Mesendoderm (in vitro differentiated cells): ENCODE results near the gene OR52K1.
"Not testable (repeated sequence)": the region's sequence is repeated elsewhere in the genome, so short reads cannot be mapped to it uniquely, and the experiment has no call there.

Source experiments
- DNase-seq: peaks from one replicate; pipeline ENCODE4 v3.0.0; 2013
- H2AK5ac ChIP-seq: 2 replicates; pipeline ENCODE4 v1.6.1; 2013; ENCODE audit warnings: low read length, inconsistent platforms
- H2BK120ac ChIP-seq: 2 replicates; pipeline ENCODE4 v1.6.1; 2013; ENCODE audit warnings: low read depth, mild to moderate bottlenecking, low read length, moderate library complexity, mixed read lengths
- H2BK15ac ChIP-seq: replicated peaks from 2 replicates; pipeline ENCODE4 v1.6.1; 2013; ENCODE audit warnings: low read depth, mild to moderate bottlenecking, moderate library complexity
- H2BK5ac ChIP-seq: 2 replicates; pipeline ENCODE4 v1.6.1; 2013; ENCODE audit warnings: low read length, inconsistent platforms
- H3K18ac ChIP-seq: 2 replicates; pipeline ENCODE4 v1.6.1; 2013; ENCODE audit warnings: mild to moderate bottlenecking, low read length, mixed read lengths
- H3K23ac ChIP-seq: one replicate; pipeline ENCODE4 v1.6.1; 2013; ENCODE audit warnings: low read length
- H3K27ac ChIP-seq: 2 replicates; pipeline ENCODE4 v1.5.1; 2013; ENCODE audit warnings: low read depth, mild to moderate bottlenecking, inconsistent platforms, low read length, moderate library complexity
- H3K27me3 ChIP-seq: 2 replicates; pipeline ENCODE4 v1.6.1; 2013; ENCODE audit warnings: low read length, control low read depth, mild to moderate bottlenecking, inconsistent platforms; ENCODE audit not compliant: insufficient read depth, poor library complexity
- H3K36me3 ChIP-seq: 2 replicates; pipeline ENCODE4 v1.6.1; 2013; ENCODE audit warnings: low read length, inconsistent platforms; ENCODE audit not compliant: control insufficient read depth, insufficient read depth
- H3K4ac ChIP-seq: one replicate; pipeline ENCODE4 v1.6.1; 2013; ENCODE audit warnings: low read depth, mild to moderate bottlenecking, low read length, moderate library complexity
- H3K4me1 ChIP-seq: 2 replicates; pipeline ENCODE4 v1.6.1; 2013; ENCODE audit warnings: low read depth, low read length, inconsistent platforms; ENCODE audit not compliant: control insufficient read depth
- H3K4me2 ChIP-seq: 2 replicates; pipeline ENCODE4 v1.6.1; 2013; ENCODE audit warnings: low read length
- H3K4me3 ChIP-seq: 2 replicates; pipeline ENCODE4 v1.5.1; 2013; ENCODE audit warnings: mild to moderate bottlenecking, low read length
- H3K56ac ChIP-seq: one replicate; pipeline ENCODE4 v1.6.1; 2013; ENCODE audit warnings: low read length
- H3K79me1 ChIP-seq: 2 replicates; pipeline ENCODE4 v1.6.1; 2013; ENCODE audit warnings: low read length, inconsistent platforms
- H3K79me2 ChIP-seq: 2 replicates; pipeline ENCODE4 v1.6.1; 2013; ENCODE audit warnings: mild to moderate bottlenecking, low read length; ENCODE audit not compliant: control insufficient read depth, insufficient read depth
- H3K9ac ChIP-seq: 2 replicates; pipeline ENCODE4 v1.6.1; 2013; ENCODE audit warnings: low read length, inconsistent platforms
- H4K5ac ChIP-seq: one replicate; pipeline ENCODE4 v1.6.1; 2013; ENCODE audit warnings: low read length
- H4K8ac ChIP-seq: one replicate; pipeline ENCODE4 v1.6.1; 2013; ENCODE audit warnings: low read depth, mild to moderate bottlenecking, control low read depth, low read length, moderate library complexity
- WGBS: extraction: QIAGEN DNeasy Blood & Tissue Kit; methylation state at CpG from one replicate; pipeline ENCODE4 v1.1.7; 2013; ENCODE audit warnings: low lambda C conversion rate, missing lambda C conversion rate; ENCODE audit not compliant: insufficient coverage; ENCODE audit errors: extremely low coverage; 5-methylcytosine and 5-hydroxymethylcytosine counted together

Gene OR52K1

DNA sequence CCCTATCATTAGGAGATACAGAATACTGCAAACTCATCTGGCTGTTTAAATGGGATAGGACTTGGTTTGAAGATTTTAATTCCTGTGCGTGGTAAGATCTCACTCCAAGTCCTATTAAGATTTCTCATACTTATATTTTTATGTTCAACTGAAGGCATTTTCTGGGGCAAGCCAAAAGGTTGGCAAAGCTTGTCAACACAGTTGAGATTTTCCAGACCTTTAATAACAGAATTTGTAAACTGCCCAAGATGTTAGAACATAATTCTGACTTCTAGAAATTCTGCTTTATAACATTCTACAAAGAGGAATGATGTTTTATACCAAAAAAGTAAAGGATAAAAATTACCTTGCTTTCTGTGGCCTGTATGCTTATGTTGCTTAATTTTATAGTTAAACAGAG is 31.8 kb downstream of the OR52K1 start:
- Histone ChIP-seq H3K4ac (no peak overlapping the region), H2AK5ac (no peak overlapping the region), H3K9ac (no peak overlapping the region), H4K8ac (no peak overlapping the region), H3K27ac (no peak overlapping the region), H3K79me1 (no peaks in the 10 kb centered on the region), H2BK120ac (no peak overlapping the region), H3K4me3 (no peak overlapping the region), H3K4me1 (no peaks in the 10 kb centered on the region), H3K27me3 (no peaks in the 10 kb centered on the region), H3K23ac (no peak overlapping the region), H3K4me2 (no peak overlapping the region), H4K5ac (no peak overlapping the region), H3K18ac (no peak overlapping the region), H2BK5ac (no peak overlapping the region), H2BK15ac (no peak overlapping the region), H3K56ac (no peak overlapping the region), H3K36me3 (no peaks in the 10 kb centered on the region), H3K79me2 (no peaks in the 10 kb centered on the region)
- whole genome bisulfite sequencing: no CpG with 5 or more reads among the region's 1 CpG
- no peak for DNase-seq

DNA sequence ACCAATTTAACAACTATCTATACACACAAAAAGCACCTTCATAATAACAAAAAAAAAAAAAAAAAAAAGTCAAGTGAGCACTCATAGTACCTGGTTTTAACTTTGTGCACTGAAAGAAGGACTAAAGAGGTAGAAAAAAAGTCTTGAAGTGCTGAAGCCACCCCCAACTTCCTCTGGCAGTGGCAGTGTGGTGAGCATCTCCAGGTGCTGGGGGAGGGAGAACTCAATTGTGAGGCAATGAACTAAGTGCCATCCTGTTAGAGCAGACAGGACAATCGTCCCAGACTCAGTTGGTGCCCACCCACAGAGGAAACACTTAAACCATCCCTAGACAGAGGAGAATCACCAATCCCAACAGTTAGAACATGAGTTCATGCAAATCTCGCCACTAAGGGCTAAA is 39.9 kb downstream of the OR52K1 start:
- WGBS: no CpG with 5 or more reads among the region's 2 CpGs
- no peak for DNase-seq

DNA sequence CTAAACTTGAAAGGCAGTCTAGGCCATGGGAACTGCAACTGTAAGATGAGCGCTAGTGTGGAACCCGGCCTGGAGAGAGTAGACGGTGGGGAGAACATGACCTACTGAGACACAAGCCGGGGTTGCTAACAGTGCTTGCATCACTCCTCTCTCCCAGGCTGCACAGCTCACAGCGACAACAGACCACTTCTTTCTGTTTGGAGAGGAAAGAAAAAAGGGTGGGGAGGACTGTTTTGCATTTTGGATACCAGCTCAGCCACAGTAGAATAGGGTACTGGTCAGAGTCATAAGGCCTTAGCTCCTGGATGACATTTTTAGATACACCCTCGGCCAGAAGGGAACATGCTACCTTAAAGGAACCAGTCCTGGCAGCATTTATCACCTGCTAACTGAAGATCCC is 40.3 kb downstream of the OR52K1 start:
- Histone ChIP-seq H3K27me3 (no peaks in the 10 kb centered on the region), H3K56ac (no peak overlapping the region), H3K79me1 (no peaks in the 10 kb centered on the region), H3K36me3 (no peaks in the 10 kb centered on the region), H3K9ac (no peak overlapping the region), H2BK5ac (no peak overlapping the region), H3K23ac (no peak overlapping the region), H2BK120ac (no peak overlapping the region), H4K5ac (no peak overlapping the region), H3K4me3 (no peak overlapping the region), H3K4ac (no peak overlapping the region), H3K18ac (no peak overlapping the region), H3K27ac (no peak overlapping the region), H3K4me2 (no peak overlapping the region), H2AK5ac (no peak overlapping the region), H4K8ac (no peak overlapping the region), H3K79me2 (no peaks in the 10 kb centered on the region), H3K4me1 (no peaks in the 10 kb centered on the region), H2BK15ac (no peak overlapping the region)
- WGBS: no CpG with 5 or more reads among the region's 6 CpGs
- DNase-seq: no peak

More for the DNA sequence above, 39.9 kb downstream of the OR52K1 start:
- Histone ChIP-seq H3K4ac (no peak overlapping the region), H4K8ac (no peak overlapping the region), H2BK120ac (no peak overlapping the region), H3K18ac (no peak overlapping the region), H3K23ac (no peak overlapping the region), H3K9ac (no peak overlapping the region), H3K36me3 (no peaks in the 10 kb centered on the region), H3K27ac (no peak overlapping the region), H3K4me1 (no peaks in the 10 kb centered on the region), H4K5ac (no peak overlapping the region), H2AK5ac (no peak overlapping the region), H3K79me1 (no peaks in the 10 kb centered on the region), H2BK15ac (no peak overlapping the region), H3K56ac (no peak overlapping the region), H3K79me2 (no peaks in the 10 kb centered on the region), H3K4me2 (no peak overlapping the region), H3K4me3 (no peak overlapping the region), H3K27me3 (no peaks in the 10 kb centered on the region), H2BK5ac (no peak overlapping the region)

DNA sequence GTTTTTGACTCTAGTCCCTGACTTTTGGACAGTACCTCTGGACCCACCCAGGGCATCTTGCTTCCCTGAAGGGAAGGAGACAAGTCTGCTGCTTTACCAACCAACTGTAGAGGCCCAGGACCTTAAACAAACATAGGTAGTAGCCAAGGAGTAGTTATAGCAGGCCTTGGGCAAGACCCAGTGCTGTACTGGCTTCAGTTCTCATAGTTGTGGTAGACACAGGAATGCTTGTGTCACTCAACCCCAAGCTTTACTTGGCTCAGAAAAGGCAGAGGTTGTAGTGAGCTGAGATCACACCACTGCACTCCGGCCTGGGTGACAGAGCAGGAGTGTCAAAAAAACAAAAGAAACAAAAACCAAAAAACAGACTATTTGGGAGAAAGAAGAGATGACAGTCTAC is 41.2 kb downstream of the OR52K1 start:
- H3K4ac ChIP-seq: no peak overlapping the region
- no peak overlapping the region for H3K4me3 ChIP-seq
- no peaks in the 10 kb centered on the region for H3K4me1 ChIP-seq
- H4K5ac ChIP-seq: no peak overlapping the region
- no peaks in the 10 kb centered on the region for H3K79me2 ChIP-seq
- no peak overlapping the region for H3K56ac ChIP-seq
- H3K79me1 ChIP-seq: no peaks in the 10 kb centered on the region
- H3K27me3 ChIP-seq: no peaks in the 10 kb centered on the region
- no peak overlapping the region for H2BK15ac ChIP-seq
- H4K8ac ChIP-seq: no peak overlapping the region
- no peaks in the 10 kb centered on the region for H3K36me3 ChIP-seq
- WGBS: no CpG with 5 or more reads among the region's 1 CpG
- no peak overlapping the region for H2BK5ac ChIP-seq
- H3K23ac ChIP-seq: no peak overlapping the region
- no peak overlapping the region for H3K9ac ChIP-seq
- no peak overlapping the region for H3K18ac ChIP-seq
- H3K27ac ChIP-seq: no peak overlapping the region
- H3K4me2 ChIP-seq: no peak overlapping the region
- H2AK5ac ChIP-seq: no peak overlapping the region
- H2BK120ac ChIP-seq: no peak overlapping the region
- DNase-seq: no peak

DNA sequence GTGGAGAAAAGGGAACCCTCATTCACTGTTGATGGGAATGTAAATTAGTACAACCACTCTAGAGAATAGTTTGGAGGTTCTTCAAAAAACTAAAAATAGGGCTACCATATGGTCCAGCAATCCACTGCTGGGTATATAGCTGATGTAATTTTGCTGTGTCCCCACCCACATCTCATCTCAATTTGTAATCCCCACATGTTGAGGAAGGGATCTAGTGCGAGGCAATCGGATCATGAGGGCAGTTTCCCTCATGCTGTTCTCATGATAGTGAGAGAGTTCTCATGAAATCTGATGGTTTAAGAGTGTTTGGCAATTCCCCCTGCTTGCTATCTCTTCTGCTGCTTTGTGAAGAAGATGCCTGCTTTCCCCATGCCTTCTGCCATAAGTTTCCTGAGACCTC is 45.5 kb downstream of the OR52K1 start:
- H3K56ac ChIP-seq: no peak overlapping the region
- no peaks in the 10 kb centered on the region for H3K36me3 ChIP-seq
- H2AK5ac ChIP-seq: no peak overlapping the region
- no peaks in the 10 kb centered on the region for H3K79me2 ChIP-seq
- no peaks in the 10 kb centered on the region for H3K79me1 ChIP-seq
- no peak overlapping the region for H3K27ac ChIP-seq
- no CpG with 5 or more reads among the region's 2 CpGs for WGBS
- H3K23ac ChIP-seq: no peak overlapping the region
- no peak overlapping the region for H3K9ac ChIP-seq
- no peak overlapping the region for H3K4ac ChIP-seq
- H4K8ac ChIP-seq: no peak overlapping the region
- no peak overlapping the region for H4K5ac ChIP-seq
- DNase-seq: no peak
- H3K4me2 ChIP-seq: no peak overlapping the region
- H2BK120ac ChIP-seq: no peak overlapping the region
- no peak overlapping the region for H2BK5ac ChIP-seq
- no peaks in the 10 kb centered on the region for H3K4me1 ChIP-seq
- no peak overlapping the region for H3K4me3 ChIP-seq
- H3K18ac ChIP-seq: no peak overlapping the region
- H3K27me3 ChIP-seq: no peaks in the 10 kb centered on the region
- H2BK15ac ChIP-seq: no peak overlapping the region

DNA sequence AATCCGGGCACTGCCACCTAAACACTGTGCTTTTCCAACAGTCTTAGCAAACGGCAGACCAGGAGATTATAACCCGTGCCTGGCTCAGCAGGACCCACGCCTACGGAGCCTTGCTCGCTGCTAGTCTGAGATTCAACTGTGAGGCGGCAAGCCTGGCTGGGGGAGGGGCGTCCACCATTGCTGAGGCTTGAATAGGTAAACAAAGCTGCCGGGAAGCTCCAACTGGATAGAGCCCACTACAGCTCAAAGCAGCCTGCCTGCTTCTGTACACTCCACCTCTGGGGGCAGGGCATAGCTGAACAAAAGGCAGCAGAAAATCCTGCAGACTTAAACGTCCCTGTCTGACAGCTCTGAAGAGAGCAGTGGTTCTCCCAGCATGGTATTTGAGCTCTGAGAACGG is 49.2 kb downstream of the OR52K1 start:
- not testable (repeated sequence) for H3K79me2 ChIP-seq, H3K56ac ChIP-seq, H2AK5ac ChIP-seq, H3K9ac ChIP-seq, H2BK15ac ChIP-seq, H3K18ac ChIP-seq, H3K27ac ChIP-seq, H3K27me3 ChIP-seq, H3K79me1 ChIP-seq, H3K4me3 ChIP-seq, H2BK5ac ChIP-seq, H3K4ac ChIP-seq, DNase-seq, H2BK120ac ChIP-seq, H4K8ac ChIP-seq, H3K4me1 ChIP-seq, H3K36me3 ChIP-seq, H4K5ac ChIP-seq, H3K23ac ChIP-seq, H3K4me2 ChIP-seq
- no CpG with 5 or more reads among the region's 11 CpGs for WGBS
